Measurements from ENCODE around the gene MYOCOS. TPM values are rescaled to one million over a fixed set of nuclear protein-coding genes. Genes with fewer than 3 reads are reported as not detected.
A peak's percentile ranks its signal among the peaks of the same experiment; 100 is the strongest.

MYOCOS gene, protein sequence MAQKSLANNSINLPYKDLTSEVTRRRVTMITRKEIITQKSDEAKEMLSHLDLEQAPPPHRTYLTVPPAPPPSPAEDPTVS
- total RNA-seq (2014; rRNA removed; shearing (Covaris generic)) (not detected in 2 replicates), polyA plus RNA-seq (2016; fragmentation: Nextera tagmentation; extraction: Ambion mirVana) (not detected in 2 replicates)

DNA sequence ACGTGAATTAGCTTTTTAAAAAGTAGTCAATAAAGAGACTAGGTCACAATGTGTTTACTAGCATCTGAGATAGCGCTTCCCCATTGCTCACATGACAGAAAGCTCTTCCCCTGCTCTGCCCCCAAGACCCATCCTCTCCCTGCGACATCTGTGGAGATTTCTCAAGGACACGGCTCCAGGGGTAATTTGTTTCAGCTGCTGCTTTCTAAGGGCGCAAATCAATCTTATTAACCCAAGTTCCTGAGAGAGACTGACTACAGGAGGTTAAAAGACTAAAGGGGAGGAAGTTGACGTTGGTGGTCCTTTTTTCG, at the start of gene MYOCOS:
TSS of gene MYOCOS (plus strand) at position 92 of the 311 bp plus-strand sequence. CDS start 1,641 bp downstream, outside the sequence.
- Histone ChIP-seq H3K27ac (no peak within 1 kb of the TSS), H3K9ac (no peak within 1 kb of the TSS), H3K27me3 (replicated peaks; ENCODE audit: insufficient read depth) (no peaks in the 10 kb centered on the region), H3K4me1 (ENCODE audit: insufficient read depth) (no peaks in the 10 kb centered on the region), H3K4me2 (ENCODE audit: unreplicated experiment) (no peak within 1 kb of the TSS), H4K20me1 (ENCODE audit: insufficient read depth) (no peaks in the 10 kb centered on the region), H3K9me2 (ENCODE audit: insufficient read depth) (no peaks in the 10 kb centered on the region), H3K79me2 (ENCODE audit: insufficient read depth) (no peaks in the 10 kb centered on the region), H2AFZ (no peak within 1 kb of the TSS), H3K9me3 (ENCODE audit: low read depth) (no peaks in the 10 kb centered on the region), H3K36me3 (ENCODE audit: low read depth) (no peaks in the 10 kb centered on the region), H3K4me3 (no peak within 1 kb of the TSS), H3F3A (ENCODE audit: insufficient read depth) (no peaks in the 10 kb centered on the region)
- in situ Hi-C loops (cut with MboI), result no loop called here
- TF ChIP-seq EZH2 (IDR thresholded peaks at IDR 0.05; ENCODE audit: insufficient read depth, poor library complexity, severe bottlenecking), result no peak
- no peak for TF ChIP-seq EZH2phosphoT487 (IDR thresholded peaks at IDR 0.05; ENCODE audit: insufficient read depth, low read depth)
- 27% methylated on average over 7 of the region's 7 CpGs for WGBS, 2 experiments (ENCODE audit: low coverage in 1 of 2, low lambda C conversion rate in 2 of 2, missing lambda C conversion rate in 2 of 2)
- DNase-seq, result no peak

DNA sequence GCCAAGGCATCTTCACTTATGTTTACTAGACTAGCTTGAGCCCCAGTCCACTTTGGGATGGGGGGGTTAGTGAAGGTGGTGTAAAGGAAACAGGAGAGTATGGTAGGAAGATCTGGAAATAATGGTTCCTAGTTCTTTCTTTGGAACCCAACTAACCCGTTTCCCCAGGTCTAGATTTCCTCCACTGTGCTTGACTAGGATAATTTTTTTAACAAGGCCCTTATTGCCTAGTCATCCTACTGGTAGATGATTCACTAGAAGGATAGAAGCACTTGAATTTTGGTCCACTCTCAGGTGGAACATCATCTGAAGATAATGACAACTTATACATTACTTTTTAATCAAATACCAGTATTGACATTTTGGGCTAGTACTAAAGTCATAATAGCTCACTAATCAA, 45.9 kb upstream of the MYOCOS start:
- Histone ChIP-seq H3K9ac (no peak overlapping the region), H3K79me2 (ENCODE audit: insufficient read depth) (peaks cover 29% of the 10 kb centered on the region), H4K20me1 (ENCODE audit: insufficient read depth) (no peaks in the 10 kb centered on the region), H3K4me3 (no peak overlapping the region), H3K36me3 (ENCODE audit: low read depth) (peaks cover 88% of the 10 kb centered on the region), H3K9me3 (ENCODE audit: low read depth) (no peaks in the 10 kb centered on the region), H3F3A (ENCODE audit: insufficient read depth) (no peaks in the 10 kb centered on the region), H3K4me2 (ENCODE audit: unreplicated experiment) (no peak overlapping the region), H3K27ac (no peak overlapping the region), H3K9me2 (ENCODE audit: insufficient read depth) (no peaks in the 10 kb centered on the region), H3K27me3 (replicated peaks; ENCODE audit: insufficient read depth) (no peaks in the 10 kb centered on the region), H3K4me1 (ENCODE audit: insufficient read depth) (no peaks in the 10 kb centered on the region), H2AFZ (no peak overlapping the region)
- 67 to 77% methylated on average over 1 of the region's 1 CpG for WGBS, 2 experiments (ENCODE audit: low coverage in 1 of 2, low lambda C conversion rate in 2 of 2, missing lambda C conversion rate in 2 of 2)
- peak; percentile 14 for DNase-seq
- in situ Hi-C loops (cut with MboI), result no loop called here
- TF ChIP-seq EZH2 (IDR thresholded peaks at IDR 0.05; ENCODE audit: insufficient read depth, poor library complexity, severe bottlenecking) (no peak), EZH2phosphoT487 (IDR thresholded peaks at IDR 0.05; ENCODE audit: insufficient read depth, low read depth) (no peak)

DNA sequence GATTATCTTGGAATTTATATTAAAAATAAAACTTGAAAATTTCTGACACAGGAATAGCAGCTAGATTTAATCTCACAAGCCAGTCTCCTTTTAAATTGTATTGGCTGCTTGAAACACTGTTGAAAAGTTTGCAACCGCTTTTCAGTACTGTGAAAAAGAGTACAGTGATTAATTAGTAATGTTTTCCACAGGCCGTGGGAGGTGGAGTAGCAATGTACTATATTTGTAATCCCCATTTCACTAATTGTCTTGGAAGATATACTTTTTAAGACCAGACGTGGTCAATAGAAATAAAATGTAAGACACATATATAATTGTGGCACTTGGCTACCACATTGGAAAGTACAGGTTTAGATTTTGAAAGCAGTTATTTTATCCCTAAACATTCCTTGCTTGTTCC, 40.8 kb upstream of the MYOCOS start:
- Histone ChIP-seq H3K27ac (no peak overlapping the region), H3K9me3 (ENCODE audit: low read depth) (no peaks in the 10 kb centered on the region), H3K4me2 (ENCODE audit: unreplicated experiment) (no peak overlapping the region), H2AFZ (no peak overlapping the region), H4K20me1 (ENCODE audit: insufficient read depth) (no peaks in the 10 kb centered on the region), H3K4me3 (no peak overlapping the region), H3K79me2 (ENCODE audit: insufficient read depth) (peaks cover 24% of the 10 kb centered on the region), H3K36me3 (ENCODE audit: low read depth) (peaks cover 85% of the 10 kb centered on the region), H3K9ac (no peak overlapping the region), H3F3A (ENCODE audit: insufficient read depth) (no peaks in the 10 kb centered on the region; the same call in none of the 2 replicates), H3K27me3 (replicated peaks; ENCODE audit: insufficient read depth) (no peaks in the 10 kb centered on the region), H3K4me1 (ENCODE audit: insufficient read depth) (no peaks in the 10 kb centered on the region), H3K9me2 (ENCODE audit: insufficient read depth) (no peaks in the 10 kb centered on the region)
- no peak for TF ChIP-seq EZH2 (IDR thresholded peaks at IDR 0.05; ENCODE audit: insufficient read depth, poor library complexity, severe bottlenecking)
- no peak for TF ChIP-seq EZH2phosphoT487 (IDR thresholded peaks at IDR 0.05; ENCODE audit: insufficient read depth, low read depth)
- DNase-seq, result peak; percentile 15
- in situ Hi-C loops (cut with MboI), result no loop called here
- WGBS, 2 experiments (ENCODE audit: low coverage in 1 of 2, low lambda C conversion rate in 2 of 2, missing lambda C conversion rate in 2 of 2), result 50 to 59% methylated on average over 3 of the region's 3 CpGs

DNA sequence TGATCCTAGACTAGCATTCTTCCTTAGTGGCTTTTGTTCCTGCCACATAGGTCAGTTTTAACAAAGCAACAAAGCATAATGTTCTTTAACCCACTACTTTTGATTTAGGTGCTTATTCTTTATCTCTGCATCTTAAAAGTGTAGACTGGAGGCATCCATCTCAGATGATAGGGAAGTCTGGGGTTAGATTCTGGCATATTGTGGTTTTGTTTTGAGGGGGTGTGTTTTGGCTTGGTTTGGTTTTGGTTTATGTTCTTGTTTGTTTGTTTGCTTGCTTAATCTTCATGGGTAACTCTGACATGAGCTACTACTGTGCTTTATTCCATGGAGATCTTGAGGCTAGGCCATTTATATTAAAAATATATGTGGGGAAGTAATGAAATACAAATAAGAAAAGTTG, 40.3 kb upstream of the MYOCOS start:
- DNase-seq, result no peak
- in situ Hi-C loops (cut with MboI), result no loop called here
- no peak overlapping the region for H3K4me2 ChIP-seq (ENCODE audit: unreplicated experiment)
- H3K36me3 ChIP-seq (ENCODE audit: low read depth), result peaks cover 79% of the 10 kb centered on the region
- no peak overlapping the region for H2AFZ ChIP-seq
- H3K9me2 ChIP-seq (ENCODE audit: insufficient read depth), result no peaks in the 10 kb centered on the region
- H3F3A ChIP-seq (ENCODE audit: insufficient read depth), result no peaks in the 10 kb centered on the region; the same call in none of the 2 replicates
- H3K4me1 ChIP-seq (ENCODE audit: insufficient read depth), result no peaks in the 10 kb centered on the region
- no peaks in the 10 kb centered on the region for H3K27me3 ChIP-seq (replicated peaks; ENCODE audit: insufficient read depth)
- no peak overlapping the region for H3K4me3 ChIP-seq
- H3K79me2 ChIP-seq (ENCODE audit: insufficient read depth), result peaks cover 24% of the 10 kb centered on the region
- no peak overlapping the region for H3K27ac ChIP-seq
- no peaks in the 10 kb centered on the region for H4K20me1 ChIP-seq (ENCODE audit: insufficient read depth)
- no peak overlapping the region for H3K9ac ChIP-seq
- TF ChIP-seq EZH2 (IDR thresholded peaks at IDR 0.05; ENCODE audit: insufficient read depth, poor library complexity, severe bottlenecking), result no peak
- TF ChIP-seq EZH2phosphoT487 (IDR thresholded peaks at IDR 0.05; ENCODE audit: insufficient read depth, low read depth), result no peak
- no peaks in the 10 kb centered on the region for H3K9me3 ChIP-seq (ENCODE audit: low read depth)

DNA sequence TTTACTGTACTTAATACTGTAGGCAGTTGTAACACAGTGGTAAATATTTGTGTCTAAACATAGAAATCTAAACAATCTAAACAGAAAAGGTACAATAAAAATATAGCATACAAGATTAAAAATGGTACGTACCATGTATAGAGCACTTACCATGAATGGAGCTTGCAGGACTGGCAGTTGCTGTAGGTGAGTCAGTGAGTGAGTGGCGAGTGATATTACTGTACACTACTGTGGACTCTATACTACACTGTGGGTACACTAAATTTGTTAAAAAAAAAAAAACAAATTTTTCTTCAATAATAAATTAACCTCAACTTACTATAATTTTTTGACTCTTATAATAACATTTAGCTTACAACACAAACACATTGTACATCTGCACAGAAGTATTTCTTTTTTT, 39.5 kb upstream of the MYOCOS start:
- in situ Hi-C loops (cut with MboI), result no loop called here
- WGBS, 2 experiments (ENCODE audit: low coverage in 1 of 2, low lambda C conversion rate in 2 of 2, missing lambda C conversion rate in 2 of 2), result 97 to 100% methylated on average over 2 of the region's 2 CpGs
- no peaks in the 10 kb centered on the region for H4K20me1 ChIP-seq (ENCODE audit: insufficient read depth)
- H3K9me3 ChIP-seq (ENCODE audit: low read depth), result no peaks in the 10 kb centered on the region
- no peak for TF ChIP-seq EZH2phosphoT487 (IDR thresholded peaks at IDR 0.05; ENCODE audit: insufficient read depth, low read depth)
- no peak for TF ChIP-seq EZH2 (IDR thresholded peaks at IDR 0.05; ENCODE audit: insufficient read depth, poor library complexity, severe bottlenecking)
- peaks cover 24% of the 10 kb centered on the region for H3K79me2 ChIP-seq (ENCODE audit: insufficient read depth)
- no peaks in the 10 kb centered on the region for H3K4me1 ChIP-seq (ENCODE audit: insufficient read depth)
- H3K4me3 ChIP-seq, result no peak overlapping the region
- H3K9ac ChIP-seq, result no peak overlapping the region
- peaks cover 75% of the 10 kb centered on the region for H3K36me3 ChIP-seq (ENCODE audit: low read depth)
- DNase-seq, result no peak
- H3K27me3 ChIP-seq (replicated peaks; ENCODE audit: insufficient read depth), result no peaks in the 10 kb centered on the region
- H3K27ac ChIP-seq, result no peak overlapping the region
- H2AFZ ChIP-seq, result no peak overlapping the region
- no peak overlapping the region for H3K4me2 ChIP-seq (ENCODE audit: unreplicated experiment)
- H3F3A ChIP-seq (ENCODE audit: insufficient read depth), result no peaks in the 10 kb centered on the region; the same call in none of the 2 replicates
- H3K9me2 ChIP-seq (ENCODE audit: insufficient read depth), result no peaks in the 10 kb centered on the region
